ENCODE measurements around the gene OR6N1.

GRCh38 chr1:158735848-158736247 lies 36.1 kb downstream of the OR6N1 start:
- no peak for TF ChIP-seq CTCF (conservative IDR thresholded peaks at IDR 0.05; ENCODE audit: low read depth, low read length)
- no peak for TF ChIP-seq EZH2 (IDR thresholded peaks at IDR 0.05; ENCODE audit: borderline replicate concordance, low read depth, low read length, poor library complexity, severe bottlenecking)
